Activated B cell treated with CpG ODN at 0.5 μM for 24 hours (primary cell): ENCODE measurements around the gene CTNNA2. TPM values are rescaled to one million over a fixed set of nuclear protein-coding genes. Genes with fewer than 3 reads are reported as not detected.

ENCODE experiments used
- ATAC-seq: fragments of 200-7000 bp; cut with Tn5 transposase; one replicate; pipeline ENCODE4 v1.10.0; 2021; ENCODE audit warnings: low read depth, mild to moderate bottlenecking, moderate library complexity
- CTCF ChIA-PET: fragments of 350-600 bp; sonication (Branson Sonifier 250); formaldehyde crosslinking; loops from one replicate; lab custom pipeline; 2021; ENCODE audit warnings: antibody characterized with exemption; lab: Charles Lee
- POLR2A ChIA-PET: fragments of 350-600 bp; sonication (Branson Sonifier 250); formaldehyde crosslinking; loops from one replicate; lab custom pipeline; 2021; ENCODE audit warnings: antibody characterized with exemption; lab: Charles Lee
- DNase-seq: peaks from one replicate; pipeline ENCODE4 v3.0.0; 2022
- H3K27ac Mint-ChIP-seq: one replicate; pipeline ENCODE4 v1.8.0; 2020; ENCODE audit warnings: mixed read lengths
- H3K27me3 Mint-ChIP-seq: one replicate; pipeline ENCODE4 v1.8.0; 2021; ENCODE audit warnings: mixed read lengths
- H3K36me3 Mint-ChIP-seq: one replicate; pipeline ENCODE4 v1.8.0; 2021; ENCODE audit warnings: low read depth, mixed read lengths
- H3K4me1 Mint-ChIP-seq: one replicate; pipeline ENCODE4 v1.8.0; 2021; ENCODE audit warnings: mixed read lengths
- H3K4me3 Mint-ChIP-seq: one replicate; pipeline ENCODE4 v1.8.0; 2020; ENCODE audit warnings: mild to moderate bottlenecking, mixed read lengths
- H3K9me3 Mint-ChIP-seq: one replicate; pipeline ENCODE4 v1.8.0; 2020; ENCODE audit warnings: mixed read lengths
- CTCF ChIP-seq: fragments of 200-600 bp; IDR thresholded peaks from one replicate; pipeline ENCODE4 v1.8.0; 2022; ENCODE audit warnings: antibody characterized with exemption, mild to moderate bottlenecking
- intact Hi-C: fragments of 100-400 bp; cut with micrococcal nuclease; formaldehyde crosslinking; loops from one replicate; pipeline ENCODE4 v1.15.1; 2024
- total RNA-seq: library from RNA; stranded (reverse); gene quantifications from 2 replicates; pipeline ENCODE4 v1.2.3, GENCODE V29; 2022

CTNNA2 gene
- total RNA-seq, 1 donor from 2014 or later, result not detected

- ChIA-PET POLR2A (no interaction called here), CTCF (no interaction called here)
- Mint-ChIP-seq H3K27me3 (no peaks in the 10 kb centered on the region), H3K4me1 (no peaks in the 10 kb centered on the region), H3K9me3 (peaks cover 4% of the 10 kb centered on the region), H3K27ac (no peak overlapping the region), H3K4me3 (no peak overlapping the region), H3K36me3 (no peaks in the 10 kb centered on the region)
- intact Hi-C loops, result no loop called here
- DNase-seq, result no peak
- no peak for TF ChIP-seq CTCF
- no peak for ATAC-seq
Measured at GRCh38 chr2:79830501-79830900, 317.6 kb downstream of the CTNNA2 start.

- POLR2A ChIA-PET, result no interaction called here
- Mint-ChIP-seq H3K36me3 (no peaks in the 10 kb centered on the region), H3K27me3 (no peaks in the 10 kb centered on the region), H3K27ac (no peak overlapping the region), H3K4me3 (no peak overlapping the region), H3K4me1 (no peaks in the 10 kb centered on the region), H3K9me3 (no peaks in the 10 kb centered on the region)
- CTCF ChIA-PET, result no interaction called here
- TF ChIP-seq CTCF, result no peak
- intact Hi-C loops, result no loop called here
- DNase-seq (no peak), ATAC-seq (no peak)
Measured at GRCh38 chr2:79831961-79832360, 319.1 kb downstream of the CTNNA2 start.

GRCh38 chr2:79832511-79833234 lies 319.8 kb downstream of the CTNNA2 start:
- H3K4me3 Mint-ChIP-seq, result no peak overlapping the region
- intact Hi-C loops, result no loop called here
- H3K36me3 Mint-ChIP-seq, result no peaks in the 10 kb centered on the region
- DNase-seq, result no peak
- TF ChIP-seq CTCF, result no peak
- H3K9me3 Mint-ChIP-seq, result no peaks in the 10 kb centered on the region
- POLR2A ChIA-PET, result no interaction called here
- no peak overlapping the region for H3K27ac Mint-ChIP-seq
- no peak for ATAC-seq
- H3K27me3 Mint-ChIP-seq, result no peaks in the 10 kb centered on the region
- CTCF ChIA-PET, result no interaction called here
- H3K4me1 Mint-ChIP-seq, result no peaks in the 10 kb centered on the region

- H3K36me3 Mint-ChIP-seq, result no peaks in the 10 kb centered on the region
- no peak overlapping the region for H3K4me3 Mint-ChIP-seq
- CTCF ChIA-PET, result no interaction called here
- ATAC-seq (no peak), DNase-seq (no peak)
- POLR2A ChIA-PET, result no interaction called here
- H3K9me3 Mint-ChIP-seq, result peaks cover 2% of the 10 kb centered on the region
- H3K27ac Mint-ChIP-seq, result no peak overlapping the region
- H3K4me1 Mint-ChIP-seq, result no peaks in the 10 kb centered on the region
- intact Hi-C loops, result no loop called here
- TF ChIP-seq CTCF, result no peak
- H3K27me3 Mint-ChIP-seq, result no peaks in the 10 kb centered on the region
Measured at GRCh38 chr2:79833235-79833878, 320.5 kb downstream of the CTNNA2 start.

- Mint-ChIP-seq H3K27ac (no peak overlapping the region), H3K36me3 (no peaks in the 10 kb centered on the region), H3K4me1 (no peaks in the 10 kb centered on the region), H3K4me3 (no peak overlapping the region), H3K9me3 (peaks cover 2% of the 10 kb centered on the region), H3K27me3 (no peaks in the 10 kb centered on the region)
- intact Hi-C loops, result no loop called here
- no peak for TF ChIP-seq CTCF
- POLR2A ChIA-PET, result no interaction called here
- no peak for ATAC-seq
- CTCF ChIA-PET, result no interaction called here
- no peak for DNase-seq
Measured at GRCh38 chr2:79835911-79836310, 323.1 kb downstream of the CTNNA2 start.
